ENCODE results near the gene DNM2. TPM values are rescaled to one million over a fixed set of nuclear protein-coding genes. Genes with fewer than 3 reads are reported as not detected.

The DNM2 gene
- total and polyA plus RNA-seq, 2 of the 13 experiments (the other 11 are each of a cell fraction or from before 2014, with no cell fraction given): 41.7 to 59.8 TPM

GRCh38 chr19:10695401-10696398 lies 22.2 kb upstream of the DNM2 start (continued):
- TF ChIP-seq ZNF564 (CRISPR knock-in tag; IDR thresholded peaks at IDR 0.05) (peak; percentile 84), ZNF773 (CRISPR knock-in tag; IDR thresholded peaks at IDR 0.05; ENCODE audit: borderline replicate concordance) (peak; percentile 93; the same call in 1 of the 2 replicates), GPBP1L1 (CRISPR knock-in tag; IDR thresholded peaks at IDR 0.05) (no peak), ZSCAN20 (CRISPR knock-in tag; IDR thresholded peaks at IDR 0.05; ENCODE audit: borderline replicate concordance) (peak; percentile 73; the same call in 1 of the 2 replicates), SCMH1 (CRISPR knock-in tag; IDR thresholded peaks at IDR 0.05; ENCODE audit: borderline replicate concordance) (no peak), ELF4 (CRISPR knock-in tag; IDR thresholded peaks at IDR 0.05; ENCODE audit: borderline replicate concordance) (no peak), BHLHE40 (IDR thresholded peaks at IDR 0.05; ENCODE audit: low read length) (no peak), SOX5 (CRISPR knock-in tag; IDR thresholded peaks at IDR 0.05; ENCODE audit: borderline replicate concordance) (peak; percentile 48; the same call in 1 of the 2 replicates), MXD4 (CRISPR knock-in tag; IDR thresholded peaks at IDR 0.05) (peak; percentile 96), ZNF589 (CRISPR knock-in tag; conservative IDR thresholded peaks at IDR 0.05) (no peak), PTBP1 (IDR thresholded peaks at IDR 0.05; ENCODE audit: low read depth, low read length, poor library complexity, severe bottlenecking) (no peak), ZNF747 (CRISPR knock-in tag; IDR thresholded peaks at IDR 0.05; ENCODE audit: borderline replicate concordance) (peak; percentile 48; the same call in 1 of the 2 replicates), MED13 (CRISPR knock-in tag; IDR thresholded peaks at IDR 0.05) (0 out of 2 replicates have a peak, but pooled peaks have one; percentile 62), ZNF333 (CRISPR knock-in tag; IDR thresholded peaks at IDR 0.05; ENCODE audit: borderline replicate concordance) (0 out of 2 replicates have a peak, but pooled peaks have one; percentile 56), ZFP36L1 (CRISPR knock-in tag; IDR thresholded peaks at IDR 0.05) (peak; percentile 40; the same call in 1 of the 2 replicates), HNF1A (IDR thresholded peaks at IDR 0.05; ENCODE audit: low read depth) (no peak), HNF1A (CRISPR knock-in tag; IDR thresholded peaks at IDR 0.05; ENCODE audit: borderline replicate concordance) (0 out of 2 replicates have a peak, but pooled peaks have one; percentile 27), MEF2D (CRISPR knock-in tag; IDR thresholded peaks at IDR 0.05) (peak; percentile 91), ZNF547 (CRISPR knock-in tag; IDR thresholded peaks at IDR 0.05) (peak; percentile 90), NFKB2 (CRISPR knock-in tag; IDR thresholded peaks at IDR 0.05; ENCODE audit: borderline replicate concordance) (peak; percentile 98), ZFP37 (CRISPR knock-in tag; IDR thresholded peaks at IDR 0.05; ENCODE audit: borderline replicate concordance) (peak; percentile 91; the same call in 1 of the 2 replicates), NR2C2 (CRISPR knock-in tag; IDR thresholded peaks at IDR 0.05; ENCODE audit: borderline replicate concordance) (0 out of 2 replicates have a peak, but pooled peaks have one; percentile 19), SALL2 (CRISPR knock-in tag; IDR thresholded peaks at IDR 0.05) (peak; percentile 77), CENPT (CRISPR knock-in tag; IDR thresholded peaks at IDR 0.05; ENCODE audit: low read depth) (no peak)

Measured in HepG2 (cell line).